PFSK-1 (cell line): ENCODE results near the gene OPCML.

Source experiments
- FOXP2 ChIP-seq: optimal IDR thresholded peaks from 2 replicates; pipeline ENCODE3; 2011; ENCODE audit warnings: borderline replicate concordance, control low read depth, inconsistent platforms; ENCODE audit not compliant: insufficient read depth; ENCODE audit errors: extremely low read length, extremely low read depth
- POLR2AphosphoS5 ChIP-seq: IDR thresholded peaks from 2 replicates; pipeline ENCODE4 v1.6.1; 2012; ENCODE audit warnings: low read depth, mild to moderate bottlenecking, control low read depth, low read length, moderate library complexity
- REST ChIP-seq, 2 experiments: IDR thresholded peaks; 2 replicates each; pipeline versions ENCODE4 v1.6.1 to v1.8.0; 2011 to 2012; ENCODE audit warnings: low read depth in 2 of 2, low read length in 2 of 2, control low read depth in 1 of 2, inconsistent platforms in 1 of 2, mild to moderate bottlenecking in 1 of 2, moderate library complexity in 1 of 2; ENCODE audit not compliant: insufficient read depth in 1 of 2
- SIN3A ChIP-seq: IDR thresholded peaks from 2 replicates; pipeline ENCODE4 v1.6.1; 2012; ENCODE audit warnings: mild to moderate bottlenecking, low read length, moderate library complexity, borderline replicate concordance; ENCODE audit not compliant: insufficient read depth
- TAF1 ChIP-seq: IDR thresholded peaks from 2 replicates; pipeline ENCODE4 v1.6.1; 2012; ENCODE audit warnings: low read length, control low read depth, borderline replicate concordance; ENCODE audit not compliant: insufficient read depth

The OPCML gene

GRCh38 chr11:132850266-132850665, 682.0 kb downstream of the OPCML start:
- TF ChIP-seq POLR2AphosphoS5 = no peak

- no peak for TF ChIP-seq FOXP2
- TF ChIP-seq REST (IDR thresholded peaks at IDR 0.05; ENCODE audit: insufficient read depth in 1 of 2, low read depth in 2 of 2, low read length in 2 of 2) = no peak
- no peak for TF ChIP-seq TAF1
- TF ChIP-seq SIN3A = no peak
- TF ChIP-seq POLR2AphosphoS5 = no peak
These were observed 684.0 kb downstream of the OPCML start for GRCh38 chr11:132848336-132848735.

GRCh38 chr11:132846075-132846474, 686.2 kb downstream of the OPCML start:
- no peak for TF ChIP-seq FOXP2
- no peak for TF ChIP-seq SIN3A
- no peak for TF ChIP-seq TAF1
- no peak for TF ChIP-seq POLR2AphosphoS5

- TF ChIP-seq SIN3A = no peak
- no peak for TF ChIP-seq POLR2AphosphoS5
- no peak for TF ChIP-seq REST (IDR thresholded peaks at IDR 0.05; ENCODE audit: insufficient read depth in 1 of 2, low read depth in 2 of 2, low read length in 2 of 2)
- no peak for TF ChIP-seq FOXP2
- no peak for TF ChIP-seq TAF1
These were observed 687.2 kb downstream of the OPCML start for GRCh38 chr11:132844956-132845696.

GRCh38 chr11:132840660-132841059, 691.6 kb downstream of the OPCML start:
- TF ChIP-seq TAF1 (no peak), POLR2AphosphoS5 (no peak), REST (IDR thresholded peaks at IDR 0.05; ENCODE audit: insufficient read depth in 1 of 2, low read depth in 2 of 2, low read length in 2 of 2) (no peak), SIN3A (no peak), FOXP2 (no peak)

- no peak for TF ChIP-seq TAF1
- no peak for TF ChIP-seq POLR2AphosphoS5
- TF ChIP-seq REST (IDR thresholded peaks at IDR 0.05; ENCODE audit: insufficient read depth in 1 of 2, low read depth in 2 of 2, low read length in 2 of 2) = no peak
- no peak for TF ChIP-seq SIN3A
- no peak for TF ChIP-seq FOXP2
These were observed 692.1 kb downstream of the OPCML start for GRCh38 chr11:132840191-132840590.
